ENCODE results near the gene WIPF1. TPM values are rescaled to one million over a fixed set of nuclear protein-coding genes. Genes with fewer than 3 reads are reported as not detected.

WIPF1 gene
- total and polyA plus RNA-seq, 2 experiments from 2014 or later, result 8.3 to 16.7 TPM

GRCh38 chr2:174605687-174606086 lies 8.1 kb upstream of the WIPF1 start:
- Histone ChIP-seq H3K27me3 (no peaks in the 10 kb centered on the region), H3K27ac (no peak overlapping the region), H3K36me3 (no peaks in the 10 kb centered on the region), H3K9me3 (ENCODE audit: low read depth) (no peaks in the 10 kb centered on the region), H3K4me1 (ENCODE audit: low read depth) (peaks cover 7% of the 10 kb centered on the region), H3K4me3 (no peak overlapping the region)
- TF ChIP-seq, protein P1, sequence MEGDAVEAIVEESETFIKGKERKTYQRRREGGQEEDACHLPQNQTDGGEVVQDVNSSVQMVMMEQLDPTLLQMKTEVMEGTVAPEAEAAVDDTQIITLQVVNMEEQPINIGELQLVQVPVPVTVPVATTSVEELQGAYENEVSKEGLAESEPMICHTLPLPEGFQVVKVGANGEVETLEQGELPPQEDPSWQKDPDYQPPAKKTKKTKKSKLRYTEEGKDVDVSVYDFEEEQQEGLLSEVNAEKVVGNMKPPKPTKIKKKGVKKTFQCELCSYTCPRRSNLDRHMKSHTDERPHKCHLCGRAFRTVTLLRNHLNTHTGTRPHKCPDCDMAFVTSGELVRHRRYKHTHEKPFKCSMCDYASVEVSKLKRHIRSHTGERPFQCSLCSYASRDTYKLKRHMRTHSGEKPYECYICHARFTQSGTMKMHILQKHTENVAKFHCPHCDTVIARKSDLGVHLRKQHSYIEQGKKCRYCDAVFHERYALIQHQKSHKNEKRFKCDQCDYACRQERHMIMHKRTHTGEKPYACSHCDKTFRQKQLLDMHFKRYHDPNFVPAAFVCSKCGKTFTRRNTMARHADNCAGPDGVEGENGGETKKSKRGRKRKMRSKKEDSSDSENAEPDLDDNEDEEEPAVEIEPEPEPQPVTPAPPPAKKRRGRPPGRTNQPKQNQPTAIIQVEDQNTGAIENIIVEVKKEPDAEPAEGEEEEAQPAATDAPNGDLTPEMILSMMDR (IDR thresholded peaks at IDR 0.05; ENCODE audit: low read depth, low read length), result peak; percentile 70
- peak in 1 of 2 donors; percentile 60 for DNase-seq (ENCODE audit: low read depth in 1 of 2, low spot score in 1 of 2)

GRCh38 chr2:174603280-174603679 lies 5.7 kb upstream of the WIPF1 start:
- Histone ChIP-seq H3K27ac (no peak overlapping the region), H3K36me3 (no peaks in the 10 kb centered on the region), H3K9me3 (ENCODE audit: low read depth) (no peaks in the 10 kb centered on the region), H3K27me3 (no peaks in the 10 kb centered on the region), H3K4me3 (no peak overlapping the region), H3K4me1 (ENCODE audit: low read depth) (peaks cover 7% of the 10 kb centered on the region)
- peak; percentile 70 to 81 for DNase-seq (ENCODE audit: low read depth in 1 of 2, low spot score in 1 of 2)
- TF ChIP-seq, protein P1 (IDR thresholded peaks at IDR 0.05; ENCODE audit: low read depth, low read length), result peak; percentile 64

DNA sequence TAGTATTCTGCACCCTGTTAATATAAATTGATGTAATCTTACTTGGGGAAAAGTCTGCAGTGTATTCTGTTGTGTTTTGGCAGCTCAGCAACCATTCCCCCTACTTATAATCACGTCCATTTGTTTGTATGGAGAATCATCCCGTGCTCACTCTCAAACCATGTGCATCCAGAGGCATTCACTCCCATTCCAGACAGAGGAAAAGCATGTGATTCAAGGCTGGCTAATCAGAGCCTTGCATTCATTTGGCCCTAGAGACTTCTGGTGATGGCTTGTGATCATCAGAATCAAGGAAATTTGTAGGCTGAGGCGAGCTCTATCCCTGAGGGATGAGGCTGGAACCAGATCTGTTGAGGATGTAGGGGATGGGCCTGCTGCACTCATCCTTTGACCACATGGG lies 5.1 kb upstream of the WIPF1 start:
- H3K4me3 ChIP-seq, result no peak overlapping the region
- TF ChIP-seq, protein P1 (IDR thresholded peaks at IDR 0.05; ENCODE audit: low read depth, low read length), result no peak
- no peaks in the 10 kb centered on the region for H3K36me3 ChIP-seq
- H3K27me3 ChIP-seq, result no peaks in the 10 kb centered on the region
- no peak for DNase-seq (ENCODE audit: low read depth in 1 of 2, low spot score in 1 of 2)
- H3K27ac ChIP-seq, result no peak overlapping the region
- peaks cover 7% of the 10 kb centered on the region for H3K4me1 ChIP-seq (ENCODE audit: low read depth)
- H3K9me3 ChIP-seq (ENCODE audit: low read depth), result no peaks in the 10 kb centered on the region

- Histone ChIP-seq H3K4me3 (no peak overlapping the region), H3K27me3 (no peaks in the 10 kb centered on the region), H3K27ac (no peak overlapping the region), H3K9me3 (ENCODE audit: low read depth) (no peaks in the 10 kb centered on the region), H3K4me1 (ENCODE audit: low read depth) (peaks cover 6% of the 10 kb centered on the region), H3K36me3 (no peaks in the 10 kb centered on the region)
- TF ChIP-seq, protein P1 (IDR thresholded peaks at IDR 0.05; ENCODE audit: low read depth, low read length), result no peak
- no peak for DNase-seq (ENCODE audit: low read depth in 1 of 2, low spot score in 1 of 2)
These were observed 2.7 kb upstream of the WIPF1 start for GRCh38 chr2:174600349-174600748.

GRCh38 chr2:174599310-174599921 lies 1.8 kb upstream of the WIPF1 start:
- no peaks in the 10 kb centered on the region for H3K9me3 ChIP-seq (ENCODE audit: low read depth)
- no peak for DNase-seq (ENCODE audit: low read depth in 1 of 2, low spot score in 1 of 2)
- H3K4me3 ChIP-seq, result no peak overlapping the region
- H3K27me3 ChIP-seq, result no peaks in the 10 kb centered on the region
- H3K4me1 ChIP-seq (ENCODE audit: low read depth), result peaks cover 6% of the 10 kb centered on the region
- no peak overlapping the region for H3K27ac ChIP-seq
- no peaks in the 10 kb centered on the region for H3K36me3 ChIP-seq
- TF ChIP-seq, protein P1 (IDR thresholded peaks at IDR 0.05; ENCODE audit: low read depth, low read length), result no peak
